ENCODE data around the gene SLC24A4. TPM values are rescaled to one million over a fixed set of nuclear protein-coding genes. Genes with fewer than 3 reads are reported as not detected.
"Not testable (repeated sequence)": the region's sequence is repeated elsewhere in the genome, so short reads cannot be mapped to it uniquely, and the experiment has no call there.

The SLC24A4 gene
- total RNA-seq, 1 donor from 2014 or later: not detected

DNA sequence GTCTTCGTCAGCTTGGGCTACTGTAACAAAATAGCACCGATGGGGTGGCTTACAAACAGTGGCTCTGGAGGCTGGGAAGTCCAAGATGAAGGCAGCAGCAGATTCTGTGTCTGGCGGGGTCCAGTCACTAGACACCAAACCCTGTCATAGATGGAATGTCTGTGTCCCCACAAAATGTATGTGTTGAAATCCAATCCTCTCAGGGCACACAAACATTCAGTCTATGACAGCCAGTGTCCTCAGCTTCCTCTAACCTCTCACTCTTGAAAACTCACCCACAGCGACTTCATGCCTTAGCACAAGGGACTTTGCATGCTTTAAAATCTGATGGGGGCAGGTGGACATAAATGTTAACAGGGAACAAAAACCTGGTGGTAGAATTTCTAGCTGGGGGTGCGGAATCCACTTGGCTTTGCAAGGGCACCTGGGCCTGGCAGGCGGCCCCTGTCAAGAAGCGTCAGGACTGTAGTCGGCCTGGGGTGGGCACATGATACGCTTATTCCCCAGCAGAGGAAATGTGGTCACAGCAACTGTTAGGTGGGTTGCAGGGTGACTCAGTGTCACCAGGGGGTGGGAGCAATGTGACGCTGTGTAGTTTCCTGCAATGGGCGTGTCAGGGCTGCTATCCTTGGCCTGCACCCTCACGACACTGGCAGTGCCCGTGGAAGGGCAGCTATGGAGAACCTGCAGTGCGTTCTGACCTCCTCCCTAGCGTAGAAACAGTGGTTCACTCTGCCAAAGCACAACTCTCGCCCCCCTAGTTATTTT lies 208.3 kb downstream of the SLC24A4 start:
- TF ChIP-seq, protein P1, sequence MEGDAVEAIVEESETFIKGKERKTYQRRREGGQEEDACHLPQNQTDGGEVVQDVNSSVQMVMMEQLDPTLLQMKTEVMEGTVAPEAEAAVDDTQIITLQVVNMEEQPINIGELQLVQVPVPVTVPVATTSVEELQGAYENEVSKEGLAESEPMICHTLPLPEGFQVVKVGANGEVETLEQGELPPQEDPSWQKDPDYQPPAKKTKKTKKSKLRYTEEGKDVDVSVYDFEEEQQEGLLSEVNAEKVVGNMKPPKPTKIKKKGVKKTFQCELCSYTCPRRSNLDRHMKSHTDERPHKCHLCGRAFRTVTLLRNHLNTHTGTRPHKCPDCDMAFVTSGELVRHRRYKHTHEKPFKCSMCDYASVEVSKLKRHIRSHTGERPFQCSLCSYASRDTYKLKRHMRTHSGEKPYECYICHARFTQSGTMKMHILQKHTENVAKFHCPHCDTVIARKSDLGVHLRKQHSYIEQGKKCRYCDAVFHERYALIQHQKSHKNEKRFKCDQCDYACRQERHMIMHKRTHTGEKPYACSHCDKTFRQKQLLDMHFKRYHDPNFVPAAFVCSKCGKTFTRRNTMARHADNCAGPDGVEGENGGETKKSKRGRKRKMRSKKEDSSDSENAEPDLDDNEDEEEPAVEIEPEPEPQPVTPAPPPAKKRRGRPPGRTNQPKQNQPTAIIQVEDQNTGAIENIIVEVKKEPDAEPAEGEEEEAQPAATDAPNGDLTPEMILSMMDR (IDR thresholded peaks at IDR 0.05): no peak
- Mint-ChIP-seq H3K27me3 (ENCODE audit: unreplicated experiment) (no peaks in the 10 kb centered on the region), H3K36me3 (ENCODE audit: unreplicated experiment) (no peaks in the 10 kb centered on the region), H3K4me1 (ENCODE audit: unreplicated experiment) (peaks cover 16% of the 10 kb centered on the region), H3K9me3 (ENCODE audit: unreplicated experiment) (no peaks in the 10 kb centered on the region), H3K27ac (ENCODE audit: unreplicated experiment) (no peak overlapping the region), H3K4me3 (ENCODE audit: unreplicated experiment) (no peak overlapping the region)
- no peak for DNase-seq (ENCODE audit: extremely low spot score, unreplicated experiment)

DNA sequence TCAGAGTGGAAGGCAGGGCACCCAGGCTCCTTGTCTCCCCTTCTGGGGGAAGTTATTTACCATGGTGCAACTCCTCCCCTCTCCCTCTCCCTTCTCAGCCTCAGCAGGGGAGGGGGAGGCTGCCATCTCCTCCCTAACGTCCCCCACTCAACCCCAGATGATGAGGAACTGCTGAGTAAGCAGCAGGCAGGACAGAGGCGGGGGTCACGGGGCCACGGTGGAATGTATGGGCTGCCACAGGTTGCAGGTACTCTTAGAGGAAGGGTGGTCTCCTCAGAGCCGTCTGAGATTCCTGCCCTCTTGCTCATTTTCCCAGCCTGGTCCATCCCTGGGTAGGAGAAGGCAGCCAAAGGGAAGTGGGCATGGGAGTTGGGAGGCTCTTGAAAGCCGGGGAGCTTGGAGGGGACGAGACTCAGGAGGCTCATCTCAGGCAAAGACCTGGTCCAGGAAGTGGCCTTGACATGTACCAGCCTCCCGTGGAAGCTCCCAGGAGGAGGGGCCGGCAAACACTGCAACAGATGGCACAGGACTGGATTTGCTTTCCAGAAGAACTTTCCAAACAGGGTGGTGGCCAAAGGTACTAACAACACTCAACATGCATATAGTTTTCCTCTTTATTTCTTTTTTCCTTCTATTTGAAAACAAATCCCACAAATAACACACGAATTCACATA lies 209.7 kb downstream of the SLC24A4 start:
- no peaks in the 10 kb centered on the region for H3K36me3 Mint-ChIP-seq (ENCODE audit: unreplicated experiment)
- H3K27ac Mint-ChIP-seq (ENCODE audit: unreplicated experiment): peak overlapping the region; percentile 15
- H3K9me3 Mint-ChIP-seq (ENCODE audit: unreplicated experiment): no peaks in the 10 kb centered on the region
- no peaks in the 10 kb centered on the region for H3K27me3 Mint-ChIP-seq (ENCODE audit: unreplicated experiment)
- peaks cover 20% of the 10 kb centered on the region for H3K4me1 Mint-ChIP-seq (ENCODE audit: unreplicated experiment)
- DNase-seq (ENCODE audit: extremely low spot score, unreplicated experiment): no peak
- TF ChIP-seq, protein P1 (IDR thresholded peaks at IDR 0.05): no peak
- H3K4me3 Mint-ChIP-seq (ENCODE audit: unreplicated experiment): no peak overlapping the region

DNA sequence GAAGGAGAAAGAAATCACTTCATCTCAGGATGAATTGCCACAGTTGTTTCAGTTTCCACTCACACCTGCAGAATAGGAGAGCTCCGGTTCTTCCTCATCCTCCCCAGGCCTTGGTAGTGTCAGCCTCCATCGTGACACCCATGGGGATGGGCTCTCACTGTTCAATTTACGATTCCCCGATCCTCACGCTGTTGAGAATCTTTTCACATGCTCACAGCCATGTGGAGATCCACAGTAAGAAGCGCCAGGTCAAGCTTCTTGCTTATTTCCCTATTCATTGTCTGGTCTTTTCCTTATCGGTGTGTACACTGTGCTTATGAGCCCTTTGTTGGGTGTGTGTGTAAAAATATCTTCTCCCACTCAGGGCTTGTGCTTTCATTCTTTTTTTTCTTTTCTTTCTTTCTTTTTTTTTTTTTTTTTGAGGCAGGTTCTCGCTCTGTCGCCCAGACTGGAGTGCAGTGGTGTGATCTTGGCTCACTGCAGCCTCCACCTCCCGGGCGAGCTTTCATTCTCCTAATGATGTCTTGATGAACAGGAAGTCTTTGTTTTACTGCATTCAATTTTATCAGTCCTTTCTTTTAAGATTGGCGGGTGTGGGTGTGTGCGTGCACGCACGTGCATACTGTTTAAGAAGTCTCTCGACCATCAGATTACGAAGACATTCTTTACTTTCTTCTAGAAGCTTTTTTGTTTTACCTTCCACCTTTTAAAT lies 212.1 kb downstream of the SLC24A4 start:
- H3K27ac Mint-ChIP-seq (ENCODE audit: unreplicated experiment): peak overlapping the region; percentile 4
- TF ChIP-seq, protein P1 (IDR thresholded peaks at IDR 0.05): no peak

DNA sequence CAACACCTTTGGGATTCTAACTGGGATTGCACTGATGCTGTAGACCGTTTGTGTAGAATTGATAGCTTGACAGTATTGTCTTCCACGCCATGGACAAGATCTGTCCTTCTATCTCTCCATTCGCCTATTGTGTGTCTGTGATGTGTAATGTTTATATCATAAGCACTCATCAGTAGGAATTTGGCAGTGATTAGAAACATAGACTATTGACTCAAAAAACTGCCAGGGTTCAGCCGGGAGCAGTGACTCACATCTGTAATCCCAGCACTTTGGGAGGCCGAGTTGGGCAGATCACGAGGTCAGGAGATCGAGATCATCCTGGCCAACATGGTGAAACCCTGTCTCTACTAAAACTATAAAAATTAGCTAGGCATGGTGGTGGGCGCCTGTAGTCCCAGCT lies 213.3 kb downstream of the SLC24A4 start:
- peaks cover 47% of the 10 kb centered on the region for H3K4me1 Mint-ChIP-seq (ENCODE audit: unreplicated experiment)
- DNase-seq (ENCODE audit: extremely low spot score, unreplicated experiment); H3K4me3 Mint-ChIP-seq (ENCODE audit: unreplicated experiment); H3K36me3 Mint-ChIP-seq (ENCODE audit: unreplicated experiment); H3K9me3 Mint-ChIP-seq (ENCODE audit: unreplicated experiment); H3K27me3 Mint-ChIP-seq (ENCODE audit: unreplicated experiment): not testable (repeated sequence)
- peak overlapping the region; percentile 56 for H3K27ac Mint-ChIP-seq (ENCODE audit: unreplicated experiment)

More for the DNA sequence above, 212.1 kb downstream of the SLC24A4 start:
- DNase-seq (ENCODE audit: extremely low spot score, unreplicated experiment): no peak
- Mint-ChIP-seq H3K36me3 (ENCODE audit: unreplicated experiment) (no peaks in the 10 kb centered on the region), H3K4me1 (ENCODE audit: unreplicated experiment) (peaks cover 36% of the 10 kb centered on the region), H3K27me3 (ENCODE audit: unreplicated experiment) (no peaks in the 10 kb centered on the region), H3K9me3 (ENCODE audit: unreplicated experiment) (no peaks in the 10 kb centered on the region), H3K4me3 (ENCODE audit: unreplicated experiment) (no peak overlapping the region)

DNA sequence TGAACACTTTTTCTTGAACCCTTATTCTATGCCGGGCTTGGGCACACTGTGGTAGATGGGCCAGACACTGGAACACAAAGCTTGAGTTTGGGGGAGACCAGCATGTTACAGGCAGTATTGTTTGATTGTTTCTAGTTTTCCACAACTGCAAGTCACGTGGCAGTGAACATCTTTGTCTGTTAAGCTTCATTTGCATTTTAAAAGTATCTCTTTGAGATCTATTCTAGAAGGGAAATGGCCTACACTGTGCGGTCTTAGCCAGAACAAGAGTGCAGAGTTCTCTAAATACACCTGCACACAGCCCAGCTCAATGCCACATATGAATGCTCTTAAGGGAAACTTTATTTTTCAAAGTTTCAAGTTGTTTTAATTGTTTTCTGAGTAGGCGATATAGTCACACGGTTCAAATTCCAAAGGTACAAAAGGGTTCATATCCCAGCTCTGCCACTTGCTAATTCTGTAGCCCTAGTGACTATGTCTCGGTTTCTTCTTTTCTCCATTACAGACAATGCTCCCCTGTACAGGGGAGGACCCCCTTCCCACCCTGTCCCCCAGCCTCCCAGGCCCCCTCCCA lies 215.5 kb downstream of the SLC24A4 start:
- H3K36me3 Mint-ChIP-seq (ENCODE audit: unreplicated experiment): no peaks in the 10 kb centered on the region
- TF ChIP-seq, protein P1 (IDR thresholded peaks at IDR 0.05): no peak
- H3K4me1 Mint-ChIP-seq (ENCODE audit: unreplicated experiment): peaks cover 60% of the 10 kb centered on the region
- peak overlapping the region; percentile 94 for H3K27ac Mint-ChIP-seq (ENCODE audit: unreplicated experiment)
- H3K4me3 Mint-ChIP-seq (ENCODE audit: unreplicated experiment): no peak overlapping the region
- H3K27me3 Mint-ChIP-seq (ENCODE audit: unreplicated experiment): no peaks in the 10 kb centered on the region
- DNase-seq (ENCODE audit: extremely low spot score, unreplicated experiment): no peak
- no peaks in the 10 kb centered on the region for H3K9me3 Mint-ChIP-seq (ENCODE audit: unreplicated experiment)
